ENCODE results near the gene RASGEF1C.

- TF ChIP-seq CTCF (IDR thresholded peaks at IDR 0.05; ENCODE audit: insufficient read depth, low read length) = no peak
- no peak for TF ChIP-seq POLR2AphosphoS5 (IDR thresholded peaks at IDR 0.05; ENCODE audit: low read depth)
- TF ChIP-seq GABPA (IDR thresholded peaks at IDR 0.05; ENCODE audit: low read depth) = no peak
- no peak for TF ChIP-seq REST (IDR thresholded peaks at IDR 0.05; ENCODE audit: insufficient replicate concordance, low read depth)
- TF ChIP-seq SPI1 (IDR thresholded peaks at IDR 0.05; ENCODE audit: borderline replicate concordance, low read depth) = no peak
These were observed 156.7 kb downstream of the RASGEF1C start for GRCh38 chr5:180052211-180052818.

All from HL-60 (cell line).